Measurements from ENCODE around the gene KCNA10.

KCNA10 gene

DNA sequence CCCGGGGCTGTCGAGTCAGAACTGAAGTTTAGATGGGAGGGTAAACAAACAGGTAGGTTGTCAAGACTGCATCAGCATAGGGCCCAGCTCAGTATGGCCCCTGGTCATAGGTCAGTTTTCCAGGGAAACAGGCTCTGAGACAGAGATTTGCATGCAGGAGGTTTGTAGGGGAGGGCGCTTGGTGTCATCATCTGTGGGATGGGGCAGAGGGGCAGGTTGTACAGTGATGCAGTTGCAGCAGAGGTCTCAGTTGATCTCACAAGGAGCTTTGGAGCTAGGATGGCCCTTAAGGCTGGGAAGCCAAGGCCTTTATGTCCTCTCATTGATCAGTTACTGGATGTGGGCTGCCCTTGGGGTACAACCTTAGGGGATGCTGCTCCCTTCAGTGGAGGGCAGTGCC, 38.5 kb upstream of the KCNA10 start:
- no peak for DNase-seq (ENCODE audit: low read depth in 1 of 2, low spot score in 1 of 2)
- Histone ChIP-seq H3K27me3 (ENCODE audit: insufficient read depth, poor library complexity, severe bottlenecking) (peaks cover 25% of the 10 kb centered on the region), H3K27ac (replicated peaks) (no peak overlapping the region), H3K4me3 (replicated peaks; ENCODE audit: insufficient read depth, low read length) (no peak overlapping the region)
- TF ChIP-seq, protein P1, sequence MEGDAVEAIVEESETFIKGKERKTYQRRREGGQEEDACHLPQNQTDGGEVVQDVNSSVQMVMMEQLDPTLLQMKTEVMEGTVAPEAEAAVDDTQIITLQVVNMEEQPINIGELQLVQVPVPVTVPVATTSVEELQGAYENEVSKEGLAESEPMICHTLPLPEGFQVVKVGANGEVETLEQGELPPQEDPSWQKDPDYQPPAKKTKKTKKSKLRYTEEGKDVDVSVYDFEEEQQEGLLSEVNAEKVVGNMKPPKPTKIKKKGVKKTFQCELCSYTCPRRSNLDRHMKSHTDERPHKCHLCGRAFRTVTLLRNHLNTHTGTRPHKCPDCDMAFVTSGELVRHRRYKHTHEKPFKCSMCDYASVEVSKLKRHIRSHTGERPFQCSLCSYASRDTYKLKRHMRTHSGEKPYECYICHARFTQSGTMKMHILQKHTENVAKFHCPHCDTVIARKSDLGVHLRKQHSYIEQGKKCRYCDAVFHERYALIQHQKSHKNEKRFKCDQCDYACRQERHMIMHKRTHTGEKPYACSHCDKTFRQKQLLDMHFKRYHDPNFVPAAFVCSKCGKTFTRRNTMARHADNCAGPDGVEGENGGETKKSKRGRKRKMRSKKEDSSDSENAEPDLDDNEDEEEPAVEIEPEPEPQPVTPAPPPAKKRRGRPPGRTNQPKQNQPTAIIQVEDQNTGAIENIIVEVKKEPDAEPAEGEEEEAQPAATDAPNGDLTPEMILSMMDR (IDR thresholded peaks at IDR 0.05; ENCODE audit: insufficient read depth, low read length), result no peak
- TF ChIP-seq SPI1 (IDR thresholded peaks at IDR 0.05; ENCODE audit: borderline replicate concordance, low read depth), result no peak
- TF ChIP-seq, protein P2, sequence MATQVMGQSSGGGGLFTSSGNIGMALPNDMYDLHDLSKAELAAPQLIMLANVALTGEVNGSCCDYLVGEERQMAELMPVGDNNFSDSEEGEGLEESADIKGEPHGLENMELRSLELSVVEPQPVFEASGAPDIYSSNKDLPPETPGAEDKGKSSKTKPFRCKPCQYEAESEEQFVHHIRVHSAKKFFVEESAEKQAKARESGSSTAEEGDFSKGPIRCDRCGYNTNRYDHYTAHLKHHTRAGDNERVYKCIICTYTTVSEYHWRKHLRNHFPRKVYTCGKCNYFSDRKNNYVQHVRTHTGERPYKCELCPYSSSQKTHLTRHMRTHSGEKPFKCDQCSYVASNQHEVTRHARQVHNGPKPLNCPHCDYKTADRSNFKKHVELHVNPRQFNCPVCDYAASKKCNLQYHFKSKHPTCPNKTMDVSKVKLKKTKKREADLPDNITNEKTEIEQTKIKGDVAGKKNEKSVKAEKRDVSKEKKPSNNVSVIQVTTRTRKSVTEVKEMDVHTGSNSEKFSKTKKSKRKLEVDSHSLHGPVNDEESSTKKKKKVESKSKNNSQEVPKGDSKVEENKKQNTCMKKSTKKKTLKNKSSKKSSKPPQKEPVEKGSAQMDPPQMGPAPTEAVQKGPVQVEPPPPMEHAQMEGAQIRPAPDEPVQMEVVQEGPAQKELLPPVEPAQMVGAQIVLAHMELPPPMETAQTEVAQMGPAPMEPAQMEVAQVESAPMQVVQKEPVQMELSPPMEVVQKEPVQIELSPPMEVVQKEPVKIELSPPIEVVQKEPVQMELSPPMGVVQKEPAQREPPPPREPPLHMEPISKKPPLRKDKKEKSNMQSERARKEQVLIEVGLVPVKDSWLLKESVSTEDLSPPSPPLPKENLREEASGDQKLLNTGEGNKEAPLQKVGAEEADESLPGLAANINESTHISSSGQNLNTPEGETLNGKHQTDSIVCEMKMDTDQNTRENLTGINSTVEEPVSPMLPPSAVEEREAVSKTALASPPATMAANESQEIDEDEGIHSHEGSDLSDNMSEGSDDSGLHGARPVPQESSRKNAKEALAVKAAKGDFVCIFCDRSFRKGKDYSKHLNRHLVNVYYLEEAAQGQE (IDR thresholded peaks at IDR 0.05; ENCODE audit: insufficient replicate concordance, low read depth), result no peak
- TF ChIP-seq POLR2AphosphoS5 (IDR thresholded peaks at IDR 0.05; ENCODE audit: low read depth), result no peak
- no peak for TF ChIP-seq GABPA (IDR thresholded peaks at IDR 0.05; ENCODE audit: low read depth)

DNA sequence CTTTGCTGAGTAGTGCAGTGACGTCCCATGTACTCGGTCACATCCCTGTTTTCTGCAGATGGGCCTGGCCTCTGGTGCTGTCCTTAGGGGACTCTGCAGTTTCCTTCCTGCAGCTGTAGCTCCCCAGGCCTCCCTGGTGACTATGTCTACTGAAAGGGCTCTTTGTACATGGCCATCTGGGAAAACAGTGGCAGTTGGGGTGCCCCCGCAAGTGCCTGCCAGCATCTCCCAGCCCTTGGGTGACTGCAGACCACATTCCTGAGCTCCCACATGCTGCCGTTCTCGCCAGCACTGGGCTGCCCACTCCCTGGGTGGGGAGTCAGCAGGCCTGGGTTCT, 37.5 kb upstream of the KCNA10 start:
- Histone ChIP-seq H3K27ac (replicated peaks) (no peak overlapping the region), H3K4me3 (replicated peaks; ENCODE audit: insufficient read depth, low read length) (no peak overlapping the region), H3K27me3 (ENCODE audit: insufficient read depth, poor library complexity, severe bottlenecking) (peaks cover 25% of the 10 kb centered on the region)
- TF ChIP-seq GABPA (IDR thresholded peaks at IDR 0.05; ENCODE audit: low read depth) (no peak), POLR2AphosphoS5 (IDR thresholded peaks at IDR 0.05; ENCODE audit: low read depth) (no peak)
- DNase-seq (ENCODE audit: low read depth in 1 of 2, low spot score in 1 of 2), result no peak

DNA sequence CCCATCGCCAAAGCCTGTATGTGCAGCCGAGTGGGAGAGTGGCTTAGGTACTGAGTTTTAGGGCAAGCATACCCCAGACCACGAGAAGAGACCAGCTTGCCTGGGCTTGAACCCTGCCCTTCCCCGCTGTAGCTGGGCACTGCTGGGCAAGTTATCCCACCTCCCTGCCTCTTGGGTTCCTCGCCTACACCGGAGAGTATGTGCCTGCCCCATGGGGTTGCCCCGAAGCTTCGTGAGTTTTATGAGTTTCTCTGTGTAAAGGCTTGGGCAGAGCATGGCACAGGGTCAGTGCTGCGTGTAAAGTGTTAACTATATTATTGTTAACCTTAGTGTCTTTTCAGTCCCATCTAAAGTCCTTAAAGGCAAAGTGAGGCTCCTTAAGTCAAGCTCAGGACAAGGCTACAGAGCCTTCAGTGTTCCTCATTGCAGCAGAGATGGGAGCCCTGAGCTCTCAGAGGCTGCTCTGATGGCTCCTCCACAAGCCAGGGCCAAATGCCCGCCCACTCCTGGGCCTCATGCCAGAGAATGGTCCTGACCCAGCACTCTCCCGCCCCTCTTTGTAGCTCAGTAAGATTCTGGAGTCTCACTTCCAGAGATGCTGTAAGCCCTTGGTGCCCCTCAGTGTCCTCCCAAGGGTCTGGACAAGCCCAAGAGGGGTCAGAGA, 37.0 kb upstream of the KCNA10 start:
- no peak for DNase-seq (ENCODE audit: low read depth in 1 of 2, low spot score in 1 of 2)
- Histone ChIP-seq H3K4me3 (replicated peaks; ENCODE audit: insufficient read depth, low read length) (no peak overlapping the region), H3K27me3 (ENCODE audit: insufficient read depth, poor library complexity, severe bottlenecking) (peaks cover 25% of the 10 kb centered on the region), H3K27ac (replicated peaks) (no peak overlapping the region)
- no peak for TF ChIP-seq POLR2AphosphoS5 (IDR thresholded peaks at IDR 0.05; ENCODE audit: low read depth)
- TF ChIP-seq, protein P1 (IDR thresholded peaks at IDR 0.05; ENCODE audit: insufficient read depth, low read length), result no peak
- TF ChIP-seq, protein P2 (IDR thresholded peaks at IDR 0.05; ENCODE audit: insufficient replicate concordance, low read depth), result no peak
- TF ChIP-seq GABPA (IDR thresholded peaks at IDR 0.05; ENCODE audit: low read depth), result no peak
- TF ChIP-seq SPI1 (IDR thresholded peaks at IDR 0.05; ENCODE audit: borderline replicate concordance, low read depth), result no peak

DNA sequence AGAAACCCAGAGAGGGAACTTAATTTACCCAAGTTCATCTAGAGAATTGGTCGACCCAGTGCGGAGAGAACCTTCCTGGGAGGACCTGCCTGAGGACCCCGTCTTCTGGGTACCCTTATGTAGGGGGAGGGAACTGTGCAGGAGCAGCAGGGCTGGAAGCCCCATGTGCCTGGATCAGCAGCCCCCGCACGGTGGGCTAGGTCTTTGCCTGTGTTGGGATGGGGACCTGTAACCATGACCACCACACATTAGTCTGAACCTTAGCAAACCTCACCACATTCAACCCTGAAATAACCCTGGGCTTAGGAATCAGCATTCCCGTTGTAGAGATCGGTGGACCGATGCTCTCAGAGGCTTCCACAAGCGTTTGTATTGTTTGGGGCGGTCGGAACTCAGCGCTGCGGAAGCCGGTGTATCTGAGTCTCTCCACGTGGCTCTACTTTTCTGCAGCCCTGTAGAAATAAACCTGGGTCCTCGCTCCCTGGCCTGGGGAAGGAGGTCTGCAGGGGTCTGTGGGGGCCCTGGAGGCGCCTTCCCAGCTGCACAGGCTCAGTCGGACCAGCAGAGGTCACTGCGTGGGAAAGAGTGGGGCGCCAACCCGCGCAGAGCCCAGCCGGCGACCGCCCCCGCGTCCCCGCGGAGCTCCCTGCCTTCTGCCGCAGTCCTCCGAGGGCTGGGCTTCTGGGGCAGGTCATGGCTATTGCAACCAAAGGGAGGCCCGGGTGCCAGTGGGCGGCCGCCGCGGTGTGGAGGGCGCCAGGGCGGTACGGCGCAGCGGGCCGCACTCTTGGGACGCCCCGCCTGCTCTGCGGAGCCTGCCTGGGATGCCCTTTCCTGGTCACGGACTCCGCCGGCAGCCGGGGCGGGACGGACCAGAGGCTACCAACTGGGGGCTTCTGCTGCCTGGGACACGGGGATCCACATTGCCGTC, 36.2 kb upstream of the KCNA10 start:
- peak overlapping the region; percentile 22 for H3K4me3 ChIP-seq (replicated peaks; ENCODE audit: insufficient read depth, low read length)
- no peak overlapping the region for H3K27ac ChIP-seq (replicated peaks)
- TF ChIP-seq, protein P1 (IDR thresholded peaks at IDR 0.05; ENCODE audit: insufficient read depth, low read length), result peak; percentile 29
- TF ChIP-seq GABPA (IDR thresholded peaks at IDR 0.05; ENCODE audit: low read depth), result no peak
- TF ChIP-seq, protein P2 (IDR thresholded peaks at IDR 0.05; ENCODE audit: insufficient replicate concordance, low read depth), result no peak
- H3K27me3 ChIP-seq (ENCODE audit: insufficient read depth, poor library complexity, severe bottlenecking), result peaks cover 25% of the 10 kb centered on the region
- DNase-seq (ENCODE audit: low read depth in 1 of 2, low spot score in 1 of 2), result peak; percentile 13 to 17

Measured in HL-60 (cell line).